ENCODE measurements around the gene ADNP. TPM values are rescaled to one million over a fixed set of nuclear protein-coding genes. Genes with fewer than 3 reads are reported as not detected.
A peak's percentile ranks its signal among the peaks of the same experiment; 100 is the strongest.

ADNP gene
- total RNA-seq, 2 experiments from 2014 or later, result 53.7 to 54.7 TPM

GRCh38 chr20:50930976-50931305, 296 bp downstream of the ADNP start:
- no peak for DNase-seq
- ChIA-PET CTCF (interaction anchor here (0.7 to 14.4 kb wide), 14 partner anchors 8 to 361 kb away, joined by 3 to 268 read pairs (median 6); partner anchors contain the start of genes BCAS4, DPM1 and MOCS3), POLR2A (interaction anchor here (0.6 to 3.9 kb wide), 12 partner anchors 10 to 592 kb away, joined by 3 to 62 read pairs (median 4); partner anchors contain the start of genes BCAS4, DPM1 and MOCS3)
- Mint-ChIP-seq H3K27ac (peak overlapping the region; percentile 95), H3K36me3 (peaks cover 43% of the 10 kb centered on the region), H3K4me1 (ENCODE audit: low read depth) (peaks cover 34% of the 10 kb centered on the region), H3K4me3 (peak overlapping the region; percentile 81), H3K9me3 (no peaks in the 10 kb centered on the region), H3K27me3 (no peaks in the 10 kb centered on the region)
- intact Hi-C loops (cut with micrococcal nuclease), result loop anchor here (1.0 kb wide), 1 partner anchor 27 kb away; the partner anchor contains the start of genes DPM1 and MOCS3

- peak overlapping the region; percentile 98 for H3K4me3 Mint-ChIP-seq
- H3K27ac Mint-ChIP-seq, result peak overlapping the region; percentile 97
- H3K4me1 Mint-ChIP-seq (ENCODE audit: low read depth), result peaks cover 40% of the 10 kb centered on the region
- no peaks in the 10 kb centered on the region for H3K27me3 Mint-ChIP-seq
- peak; percentile 39 for DNase-seq
- peaks cover 40% of the 10 kb centered on the region for H3K36me3 Mint-ChIP-seq
- POLR2A ChIA-PET, result interaction anchor here (0.6 to 3.9 kb wide), 10 partner anchors 9 to 1790 kb away, joined by 3 to 62 read pairs (median 5); partner anchors contain the start of genes BCAS4, DPM1 and MOCS3
- CTCF ChIA-PET, result interaction anchor here (0.6 to 14.4 kb wide), 20 partner anchors 10 to 395 kb away, joined by 3 to 268 read pairs (median 6); partner anchors contain the start of genes BCAS4, DPM1 and MOCS3
- H3K9me3 Mint-ChIP-seq, result no peaks in the 10 kb centered on the region
- intact Hi-C loops (cut with micrococcal nuclease), result no loop called here
These were observed 880 bp downstream of the ADNP start for GRCh38 chr20:50930139-50930975.

- Mint-ChIP-seq H3K4me1 (ENCODE audit: low read depth) (peaks cover 48% of the 10 kb centered on the region), H3K27ac (peak overlapping the region; percentile 97), H3K27me3 (no peaks in the 10 kb centered on the region), H3K36me3 (peaks cover 40% of the 10 kb centered on the region), H3K9me3 (no peaks in the 10 kb centered on the region), H3K4me3 (peak overlapping the region; percentile 98)
- intact Hi-C loops (cut with micrococcal nuclease), result loop anchor here (1.0 to 5.0 kb wide), 5 partner anchors 15 to 199 kb away; partner anchors contain the start of gene PARD6B
- CTCF ChIA-PET, result interaction anchor here (0.6 to 14.4 kb wide), 33 partner anchors 9 to 396 kb away, joined by 3 to 268 read pairs (median 4); partner anchors contain the start of genes BCAS4, DPM1 and MOCS3
- DNase-seq, result peak; percentile 97
- POLR2A ChIA-PET, result interaction anchor here (0.6 to 3.9 kb wide), 7 partner anchors 9 to 1789 kb away, joined by 3 to 62 read pairs (median 9); partner anchors contain the start of genes BCAS4, DPM1 and MOCS3
These were observed 1.7 kb downstream of the ADNP start for GRCh38 chr20:50929299-50930138.

- peaks cover 56% of the 10 kb centered on the region for H3K4me1 Mint-ChIP-seq (ENCODE audit: low read depth)
- no peaks in the 10 kb centered on the region for H3K9me3 Mint-ChIP-seq
- peaks cover 35% of the 10 kb centered on the region for H3K36me3 Mint-ChIP-seq
- ChIA-PET POLR2A (interaction anchor here (0.5 to 2.0 kb wide), 4 partner anchors 7 to 459 kb away, joined by 3 to 10 read pairs (median 6); no protein-coding TSS in a partner anchor), CTCF (interaction anchor here (0.6 to 14.4 kb wide), 11 partner anchors 13 to 179 kb away, joined by 3 to 268 read pairs (median 8); partner anchors contain the start of genes BCAS4, DPM1 and MOCS3)
- peak overlapping the region; percentile 97 for H3K27ac Mint-ChIP-seq
- H3K27me3 Mint-ChIP-seq, result no peaks in the 10 kb centered on the region
- H3K4me3 Mint-ChIP-seq, result peak overlapping the region; percentile 98
- no peak for DNase-seq
- intact Hi-C loops (cut with micrococcal nuclease), result loop anchor here (2.0 to 5.0 kb wide), 3 partner anchors 14 to 198 kb away; partner anchors contain the start of gene PARD6B
These were observed 2.8 kb downstream of the ADNP start for GRCh38 chr20:50928469-50928868.

GRCh38 chr20:50926530-50926929, 4.7 kb downstream of the ADNP start:
- H3K4me1 Mint-ChIP-seq (ENCODE audit: low read depth), result peaks cover 60% of the 10 kb centered on the region
- no peak overlapping the region for H3K27ac Mint-ChIP-seq
- no peaks in the 10 kb centered on the region for H3K27me3 Mint-ChIP-seq
- no peak overlapping the region for H3K4me3 Mint-ChIP-seq
- intact Hi-C loops (cut with micrococcal nuclease), result loop anchor here (5.0 kb wide), 1 partner anchor 34 kb away; no protein-coding TSS in a partner anchor
- ChIA-PET POLR2A (no interaction called here), CTCF (interaction anchor here (1.1 to 14.4 kb wide), 5 partner anchors 11 to 134 kb away, joined by 4 to 268 read pairs (median 5); partner anchors contain the start of genes BCAS4, DPM1 and MOCS3)
- H3K9me3 Mint-ChIP-seq, result no peaks in the 10 kb centered on the region
- DNase-seq, result no peak
- peaks cover 34% of the 10 kb centered on the region for H3K36me3 Mint-ChIP-seq

- POLR2A ChIA-PET, result interaction anchor here (1.0 to 1.2 kb wide), 3 partner anchors 12 to 35 kb away, joined by 3 read pairs; partner anchors contain the start of gene MOCS3
- H3K4me3 Mint-ChIP-seq, result no peak overlapping the region
- peaks cover 29% of the 10 kb centered on the region for H3K36me3 Mint-ChIP-seq
- H3K9me3 Mint-ChIP-seq, result no peaks in the 10 kb centered on the region
- DNase-seq, result no peak
- H3K27me3 Mint-ChIP-seq, result no peaks in the 10 kb centered on the region
- H3K27ac Mint-ChIP-seq, result no peak overlapping the region
- CTCF ChIA-PET, result interaction anchor here (1.0 to 14.4 kb wide), 5 partner anchors 14 to 132 kb away, joined by 3 to 268 read pairs (median 3); partner anchors contain the start of genes BCAS4, DPM1 and MOCS3
- intact Hi-C loops (cut with micrococcal nuclease), result no loop called here
- peaks cover 73% of the 10 kb centered on the region for H3K4me1 Mint-ChIP-seq (ENCODE audit: low read depth)
These were observed 6.8 kb downstream of the ADNP start for GRCh38 chr20:50924261-50924920.

- intact Hi-C loops (cut with micrococcal nuclease), result no loop called here
- Mint-ChIP-seq H3K4me3 (no peak overlapping the region), H3K27ac (no peak overlapping the region), H3K9me3 (no peaks in the 10 kb centered on the region), H3K36me3 (peaks cover 17% of the 10 kb centered on the region), H3K4me1 (ENCODE audit: low read depth) (peaks cover 73% of the 10 kb centered on the region), H3K27me3 (no peaks in the 10 kb centered on the region)
- DNase-seq, result no peak
- ChIA-PET POLR2A (interaction anchor here (1.4 to 1.5 kb wide), 3 partner anchors 8 to 127 kb away, joined by 3 to 9 read pairs (median 5); partner anchors contain the start of genes ADNP and BCAS4), CTCF (interaction anchor here (1.0 to 14.4 kb wide), 6 partner anchors 8 to 130 kb away, joined by 3 to 268 read pairs (median 6); partner anchors contain the start of genes ADNP and BCAS4)
These were observed 9.3 kb downstream of the ADNP start for GRCh38 chr20:50921803-50922501.

- intact Hi-C loops (cut with micrococcal nuclease), result no loop called here
- no peaks in the 10 kb centered on the region for H3K27me3 Mint-ChIP-seq
- POLR2A ChIA-PET, result interaction anchor here (1.4 to 1.5 kb wide), 3 partner anchors 9 to 126 kb away, joined by 3 to 9 read pairs (median 5); partner anchors contain the start of genes ADNP and BCAS4
- H3K27ac Mint-ChIP-seq, result peak overlapping the region; percentile 49
- CTCF ChIA-PET, result interaction anchor here (1.0 to 14.4 kb wide), 6 partner anchors 9 to 129 kb away, joined by 3 to 268 read pairs (median 5); partner anchors contain the start of genes ADNP and BCAS4
- H3K4me3 Mint-ChIP-seq, result no peak overlapping the region
- H3K9me3 Mint-ChIP-seq, result no peaks in the 10 kb centered on the region
- DNase-seq, result no peak
- H3K4me1 Mint-ChIP-seq (ENCODE audit: low read depth), result peaks cover 79% of the 10 kb centered on the region
- peaks cover 20% of the 10 kb centered on the region for H3K36me3 Mint-ChIP-seq
These were observed 10.2 kb downstream of the ADNP start for GRCh38 chr20:50920997-50921396.

GRCh38 chr20:50919567-50919966, 11.7 kb downstream of the ADNP start:
- H3K9me3 Mint-ChIP-seq, result no peaks in the 10 kb centered on the region
- POLR2A ChIA-PET, result no interaction called here
- no peak overlapping the region for H3K4me3 Mint-ChIP-seq
- no peaks in the 10 kb centered on the region for H3K27me3 Mint-ChIP-seq
- intact Hi-C loops (cut with micrococcal nuclease), result no loop called here
- CTCF ChIA-PET, result interaction anchor here (0.9 to 4.0 kb wide), 5 partner anchors 10 to 170 kb away, joined by 3 to 23 read pairs (median 4); partner anchors contain the start of genes ADNP and BCAS4
- peak; percentile 35 for DNase-seq
- H3K36me3 Mint-ChIP-seq, result peaks cover 15% of the 10 kb centered on the region
- no peak overlapping the region for H3K27ac Mint-ChIP-seq
- H3K4me1 Mint-ChIP-seq (ENCODE audit: low read depth), result peaks cover 78% of the 10 kb centered on the region

GRCh38 chr20:50918403-50918802, 12.8 kb downstream of the ADNP start:
- CTCF ChIA-PET, result interaction anchor here (4.0 kb wide), 1 partner anchor 11 kb away, joined by 23 read pairs; no protein-coding TSS in a partner anchor
- POLR2A ChIA-PET, result no interaction called here
- intact Hi-C loops (cut with micrococcal nuclease), result no loop called here
- Mint-ChIP-seq H3K9me3 (no peaks in the 10 kb centered on the region), H3K36me3 (peaks cover 19% of the 10 kb centered on the region), H3K27ac (no peak overlapping the region), H3K4me1 (ENCODE audit: low read depth) (peaks cover 81% of the 10 kb centered on the region), H3K27me3 (no peaks in the 10 kb centered on the region), H3K4me3 (no peak overlapping the region)
- no peak for DNase-seq

All from activated CD4-positive, alpha-beta memory T cell treated with anti-CD3 and anti-CD28 coated beads for 36 hours (primary cell).